ENCODE data around the gene PKNOX2.

PKNOX2 gene

GRCh38 chr11:125380756-125381445, 216.3 kb downstream of the PKNOX2 start:
- H3K4me1 ChIP-seq (ENCODE audit: insufficient read depth, low read length): peaks cover 12% of the 10 kb centered on the region
- no peak overlapping the region for H3K9ac ChIP-seq (ENCODE audit: low read depth, low read length)
- H3K9me3 ChIP-seq (ENCODE audit: control insufficient read depth, insufficient read depth, low read length): no peaks in the 10 kb centered on the region
- H3K36me3 ChIP-seq (ENCODE audit: insufficient read depth, low read length): no peaks in the 10 kb centered on the region

- peaks cover 12% of the 10 kb centered on the region for H3K4me1 ChIP-seq (ENCODE audit: insufficient read depth, low read length)
- H3K9me3 ChIP-seq (ENCODE audit: control insufficient read depth, insufficient read depth, low read length): no peaks in the 10 kb centered on the region
- no peak overlapping the region for H3K9ac ChIP-seq (ENCODE audit: low read depth, low read length)
- no peaks in the 10 kb centered on the region for H3K36me3 ChIP-seq (ENCODE audit: insufficient read depth, low read length)
Measured at GRCh38 chr11:125381499-125382044, 217.0 kb downstream of the PKNOX2 start.

GRCh38 chr11:125382314-125382791, 217.8 kb downstream of the PKNOX2 start:
- Histone ChIP-seq H3K4me1 (ENCODE audit: insufficient read depth, low read length) (peaks cover 12% of the 10 kb centered on the region), H3K9me3 (ENCODE audit: control insufficient read depth, insufficient read depth, low read length) (no peaks in the 10 kb centered on the region), H3K36me3 (ENCODE audit: insufficient read depth, low read length) (no peaks in the 10 kb centered on the region), H3K9ac (ENCODE audit: low read depth, low read length) (no peak overlapping the region)

- H3K36me3 ChIP-seq (ENCODE audit: insufficient read depth, low read length): no peaks in the 10 kb centered on the region
- no peak overlapping the region for H3K9ac ChIP-seq (ENCODE audit: low read depth, low read length)
- H3K9me3 ChIP-seq (ENCODE audit: control insufficient read depth, insufficient read depth, low read length): no peaks in the 10 kb centered on the region
- peaks cover 12% of the 10 kb centered on the region for H3K4me1 ChIP-seq (ENCODE audit: insufficient read depth, low read length)
Measured at GRCh38 chr11:125382822-125383221, 218.3 kb downstream of the PKNOX2 start.

GRCh38 chr11:125384825-125385224, 220.3 kb downstream of the PKNOX2 start:
- H3K9ac ChIP-seq (ENCODE audit: low read depth, low read length): no peak overlapping the region
- H3K36me3 ChIP-seq (ENCODE audit: insufficient read depth, low read length): no peaks in the 10 kb centered on the region
- peaks cover 12% of the 10 kb centered on the region for H3K4me1 ChIP-seq (ENCODE audit: insufficient read depth, low read length)
- H3K9me3 ChIP-seq (ENCODE audit: control insufficient read depth, insufficient read depth, low read length): no peaks in the 10 kb centered on the region

GRCh38 chr11:125387901-125388300, 223.3 kb downstream of the PKNOX2 start:
- Histone ChIP-seq H3K9me3 (ENCODE audit: control insufficient read depth, insufficient read depth, low read length) (no peaks in the 10 kb centered on the region), H3K9ac (ENCODE audit: low read depth, low read length) (no peak overlapping the region), H3K4me1 (ENCODE audit: insufficient read depth, low read length) (peaks cover 12% of the 10 kb centered on the region), H3K36me3 (ENCODE audit: insufficient read depth, low read length) (no peaks in the 10 kb centered on the region)

- Histone ChIP-seq H3K9ac (ENCODE audit: low read depth, low read length) (no peak overlapping the region), H3K9me3 (ENCODE audit: control insufficient read depth, insufficient read depth, low read length) (no peaks in the 10 kb centered on the region), H3K36me3 (ENCODE audit: insufficient read depth, low read length) (no peaks in the 10 kb centered on the region), H3K4me1 (ENCODE audit: insufficient read depth, low read length) (peaks cover 12% of the 10 kb centered on the region)
Measured at GRCh38 chr11:125388611-125389010, 224.1 kb downstream of the PKNOX2 start.

GRCh38 chr11:125389339-125390166, 225.0 kb downstream of the PKNOX2 start:
- H3K36me3 ChIP-seq (ENCODE audit: insufficient read depth, low read length): no peaks in the 10 kb centered on the region
- no peaks in the 10 kb centered on the region for H3K9me3 ChIP-seq (ENCODE audit: control insufficient read depth, insufficient read depth, low read length)
- H3K9ac ChIP-seq (ENCODE audit: low read depth, low read length): no peak overlapping the region
- peaks cover 12% of the 10 kb centered on the region for H3K4me1 ChIP-seq (ENCODE audit: insufficient read depth, low read length)

- Histone ChIP-seq H3K9me3 (ENCODE audit: control insufficient read depth, insufficient read depth, low read length) (no peaks in the 10 kb centered on the region), H3K36me3 (ENCODE audit: insufficient read depth, low read length) (no peaks in the 10 kb centered on the region), H3K4me1 (ENCODE audit: insufficient read depth, low read length) (peaks cover 12% of the 10 kb centered on the region), H3K9ac (ENCODE audit: low read depth, low read length) (no peak overlapping the region)
Measured at GRCh38 chr11:125390946-125391345, 226.4 kb downstream of the PKNOX2 start.

GRCh38 chr11:125393331-125393730, 228.8 kb downstream of the PKNOX2 start:
- H3K4me1 ChIP-seq (ENCODE audit: insufficient read depth, low read length): peaks cover 12% of the 10 kb centered on the region
- no peak overlapping the region for H3K9ac ChIP-seq (ENCODE audit: low read depth, low read length)
- H3K36me3 ChIP-seq (ENCODE audit: insufficient read depth, low read length): no peaks in the 10 kb centered on the region
- no peaks in the 10 kb centered on the region for H3K9me3 ChIP-seq (ENCODE audit: control insufficient read depth, insufficient read depth, low read length)

GRCh38 chr11:125394296-125394695, 229.7 kb downstream of the PKNOX2 start:
- Histone ChIP-seq H3K9ac (ENCODE audit: low read depth, low read length) (no peak overlapping the region), H3K36me3 (ENCODE audit: insufficient read depth, low read length) (no peaks in the 10 kb centered on the region), H3K9me3 (ENCODE audit: control insufficient read depth, insufficient read depth, low read length) (no peaks in the 10 kb centered on the region), H3K4me1 (ENCODE audit: insufficient read depth, low read length) (peaks cover 12% of the 10 kb centered on the region)

- Histone ChIP-seq H3K9me3 (ENCODE audit: control insufficient read depth, insufficient read depth, low read length) (no peaks in the 10 kb centered on the region), H3K4me1 (ENCODE audit: insufficient read depth, low read length) (peaks cover 19% of the 10 kb centered on the region), H3K9ac (ENCODE audit: low read depth, low read length) (no peak overlapping the region), H3K36me3 (ENCODE audit: insufficient read depth, low read length) (no peaks in the 10 kb centered on the region)
Measured at GRCh38 chr11:125397421-125397820, 232.9 kb downstream of the PKNOX2 start.

- Histone ChIP-seq H3K9me3 (ENCODE audit: control insufficient read depth, insufficient read depth, low read length) (no peaks in the 10 kb centered on the region), H3K9ac (ENCODE audit: low read depth, low read length) (no peak overlapping the region), H3K4me1 (ENCODE audit: insufficient read depth, low read length) (peaks cover 19% of the 10 kb centered on the region), H3K36me3 (ENCODE audit: insufficient read depth, low read length) (no peaks in the 10 kb centered on the region)
Measured at GRCh38 chr11:125398475-125398874, 233.9 kb downstream of the PKNOX2 start.

GRCh38 chr11:125398994-125399640, 234.6 kb downstream of the PKNOX2 start:
- H3K36me3 ChIP-seq (ENCODE audit: insufficient read depth, low read length): no peaks in the 10 kb centered on the region
- peaks cover 19% of the 10 kb centered on the region for H3K4me1 ChIP-seq (ENCODE audit: insufficient read depth, low read length)
- no peaks in the 10 kb centered on the region for H3K9me3 ChIP-seq (ENCODE audit: control insufficient read depth, insufficient read depth, low read length)
- no peak overlapping the region for H3K9ac ChIP-seq (ENCODE audit: low read depth, low read length)

Measured in ES-I3 (cell line).